Fibroblast of the aortic adventitia (primary cell): ENCODE measurements around the gene COMMD8. TPM values are rescaled to one million over a fixed set of nuclear protein-coding genes. Genes with fewer than 3 reads are reported as not detected.

Source experiments
- DNase-seq: peaks from one replicate; pipeline ENCODE4 v3.0.0-alpha.2; 2010; ENCODE audit warnings: low read depth
- H3K4me3 ChIP-seq: 2 replicates; pipeline ENCODE4 v1.5.1; 2011; ENCODE audit warnings: low read depth, mild to moderate bottlenecking, control low read depth, low read length, moderate library complexity
- CTCF ChIP-seq: IDR thresholded peaks from 2 replicates; pipeline ENCODE4 v1.5.1; 2011; ENCODE audit warnings: mild to moderate bottlenecking, low read length, control low read depth, inconsistent platforms; ENCODE audit not compliant: insufficient read depth
- total RNA-seq: library from RNA; depleted of rRNA; stranded (reverse); fragments of >200 nt; gene quantifications from 2 replicates; pipeline ENCODE4 v1.2.3, GENCODE V29; 2012; ENCODE audit warnings: low replicate concordance

The COMMD8 gene
- total RNA-seq, 1 donor = 43.1 TPM

GRCh38 chr4:47485768-47486167 is 22.3 kb upstream of the COMMD8 start:
- DNase-seq = no peak
- no peak for TF ChIP-seq CTCF

DNA sequence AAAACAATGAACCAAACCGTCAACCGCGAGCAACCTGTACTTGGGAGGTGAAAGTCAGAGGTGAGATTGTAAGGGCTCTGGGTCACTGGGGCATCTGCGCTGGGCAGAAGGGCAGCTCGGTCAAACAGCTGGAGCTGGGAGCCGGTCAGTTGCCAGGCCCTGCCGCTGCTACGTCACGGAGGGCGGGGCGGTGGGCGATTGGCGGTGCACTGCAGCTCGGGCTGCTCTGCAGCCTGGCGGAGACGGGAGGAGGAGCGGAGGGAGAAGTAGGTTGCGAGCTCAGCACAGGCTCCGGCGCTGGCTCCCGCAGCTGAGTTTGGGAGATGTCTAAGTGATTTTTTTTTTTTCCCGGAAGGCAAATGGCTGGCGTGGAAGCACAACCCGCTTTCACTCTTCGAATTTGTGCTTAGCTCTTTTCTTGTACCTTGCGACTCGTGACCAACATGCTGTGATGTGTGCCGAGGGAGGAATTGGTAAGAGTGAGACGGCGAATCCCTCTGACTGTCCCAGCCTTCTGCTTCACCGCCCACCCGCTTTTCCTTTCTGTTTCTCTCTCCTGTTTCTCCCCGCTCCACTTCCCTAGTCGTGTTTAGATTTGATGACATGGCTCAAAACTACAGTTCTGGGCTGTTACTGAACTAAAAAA is 21.7 kb upstream of the COMMD8 start, which contains the start of gene ATP10D:
Gene ATP10D, plus strand, starts transcription at position 229 of the 646 bp plus-strand sequence. CDS start 27,266 bp downstream, outside the sequence.
- peak within 1 kb of the TSS; percentile 84 for H3K4me3 ChIP-seq
- peak; percentile 91 for DNase-seq
- TF ChIP-seq CTCF = peak; percentile 46

More at GRCh38 chr4:47485768-47486167, 22.3 kb upstream of the COMMD8 start:
- H3K4me3 ChIP-seq = peak overlapping the region; percentile 84

DNA sequence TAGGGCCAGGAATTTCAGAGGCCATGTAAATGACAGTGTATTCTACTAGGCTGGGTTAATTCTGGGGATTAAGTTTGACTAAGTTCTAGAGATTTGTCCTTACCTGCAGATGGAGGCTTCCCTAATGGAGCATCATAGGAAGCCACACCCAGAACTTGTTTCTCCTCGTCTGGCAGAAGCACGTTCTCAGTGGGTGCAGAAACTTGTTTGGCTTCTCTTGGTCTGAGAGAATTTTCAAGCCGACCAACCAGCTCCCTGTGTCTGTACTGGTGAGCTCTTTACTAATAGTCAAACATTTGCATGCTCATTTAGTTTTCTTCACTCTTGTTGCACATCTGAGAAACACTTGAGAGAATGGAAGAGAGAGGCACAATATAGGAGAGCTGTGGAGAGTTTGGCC is 20.7 kb upstream of the COMMD8 start:
- no peak for DNase-seq
- H3K4me3 ChIP-seq = no peak overlapping the region
- no peak for TF ChIP-seq CTCF

GRCh38 chr4:47483745-47484144 is 20.2 kb upstream of the COMMD8 start:
- no peak overlapping the region for H3K4me3 ChIP-seq
- DNase-seq = peak; percentile 38
- TF ChIP-seq CTCF = no peak

DNA sequence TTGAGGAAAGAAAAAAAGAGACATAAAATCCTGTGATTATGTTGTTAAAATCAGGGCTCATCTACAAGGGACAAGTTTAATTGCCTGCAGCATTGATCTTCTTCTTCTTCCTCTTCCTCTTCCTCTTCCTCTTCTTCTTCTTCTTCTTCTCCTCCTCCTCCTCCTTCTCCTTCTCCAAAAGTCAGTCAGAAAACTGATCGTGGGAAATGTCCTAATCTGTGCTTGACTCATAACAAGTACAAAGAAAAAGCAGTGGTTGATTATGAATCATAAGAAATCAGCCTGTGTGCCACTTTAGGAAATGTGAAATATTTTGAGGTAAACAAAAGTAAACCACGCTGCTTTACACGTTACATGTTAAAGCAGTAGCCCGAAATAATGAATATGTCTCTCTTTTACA is 18.8 kb upstream of the COMMD8 start:
- no peak overlapping the region for H3K4me3 ChIP-seq
- no peak for TF ChIP-seq CTCF
- DNase-seq = peak; percentile 61

- no peak for TF ChIP-seq CTCF
- no peak for DNase-seq
- H3K4me3 ChIP-seq = no peak overlapping the region
Observed at GRCh38 chr4:47478804-47479203, 15.3 kb upstream of the COMMD8 start.

- no peak for TF ChIP-seq CTCF
- H3K4me3 ChIP-seq = no peak overlapping the region
- DNase-seq = no peak
Observed at GRCh38 chr4:47475411-47475810, 11.9 kb upstream of the COMMD8 start.
